Progenitor cell of endocrine pancreas (in vitro differentiated cells): ENCODE results near the gene GTPBP6. TPM values are rescaled to one million over a fixed set of nuclear protein-coding genes. Genes with fewer than 3 reads are reported as not detected.
"Not testable (repeated sequence)": the region's sequence is repeated elsewhere in the genome, so short reads cannot be mapped to it uniquely, and the experiment has no call there.

ENCODE experiments used
- DNase-seq: peaks from one replicate; pipeline ENCODE4 v3.0.0; 2021; ENCODE audit warnings: low spot score; ENCODE audit not compliant: unreplicated experiment
- H3K27ac Mint-ChIP-seq: 2 replicates; pipeline ENCODE4 v1.8.0; 2021; ENCODE audit warnings: mild to moderate bottlenecking, moderate library complexity, mixed read lengths
- H3K27me3 Mint-ChIP-seq: 2 replicates; pipeline ENCODE4 v1.8.0; 2021; ENCODE audit warnings: mixed read lengths
- H3K36me3 Mint-ChIP-seq: 2 replicates; pipeline ENCODE4 v1.8.0; 2022; ENCODE audit warnings: mixed read lengths; ENCODE audit not compliant: insufficient read depth
- H3K4me1 Mint-ChIP-seq: 2 replicates; pipeline ENCODE4 v1.8.0; 2021; ENCODE audit warnings: low read depth, mixed read lengths
- H3K4me3 Mint-ChIP-seq: 2 replicates; pipeline ENCODE4 v1.8.0; 2021; ENCODE audit warnings: low read depth, mild to moderate bottlenecking, moderate library complexity, mixed read lengths
- H3K9me3 Mint-ChIP-seq: 2 replicates; pipeline ENCODE4 v1.8.0; 2021; ENCODE audit warnings: low read depth, mixed read lengths
- CTCF ChIP-seq: fragments of 200-600 bp; sonication (generic); IDR thresholded peaks from one replicate; pipeline ENCODE4 v1.5.0; 2021; ENCODE audit warnings: antibody characterized with exemption, mild to moderate bottlenecking; ENCODE audit not compliant: unreplicated experiment
- total RNA-seq: library from RNA; stranded (reverse); gene quantifications from 2 replicates; pipeline ENCODE4 v1.2.1, GENCODE V29; 2021

Gene GTPBP6
- total RNA-seq, 1 donor from 2014 or later: 72.7 TPM

GRCh38 chrX:353566-354535 is 35.3 kb upstream of the GTPBP6 start:
- peaks cover 34% of the 10 kb centered on the region for H3K36me3 Mint-ChIP-seq

DNA sequence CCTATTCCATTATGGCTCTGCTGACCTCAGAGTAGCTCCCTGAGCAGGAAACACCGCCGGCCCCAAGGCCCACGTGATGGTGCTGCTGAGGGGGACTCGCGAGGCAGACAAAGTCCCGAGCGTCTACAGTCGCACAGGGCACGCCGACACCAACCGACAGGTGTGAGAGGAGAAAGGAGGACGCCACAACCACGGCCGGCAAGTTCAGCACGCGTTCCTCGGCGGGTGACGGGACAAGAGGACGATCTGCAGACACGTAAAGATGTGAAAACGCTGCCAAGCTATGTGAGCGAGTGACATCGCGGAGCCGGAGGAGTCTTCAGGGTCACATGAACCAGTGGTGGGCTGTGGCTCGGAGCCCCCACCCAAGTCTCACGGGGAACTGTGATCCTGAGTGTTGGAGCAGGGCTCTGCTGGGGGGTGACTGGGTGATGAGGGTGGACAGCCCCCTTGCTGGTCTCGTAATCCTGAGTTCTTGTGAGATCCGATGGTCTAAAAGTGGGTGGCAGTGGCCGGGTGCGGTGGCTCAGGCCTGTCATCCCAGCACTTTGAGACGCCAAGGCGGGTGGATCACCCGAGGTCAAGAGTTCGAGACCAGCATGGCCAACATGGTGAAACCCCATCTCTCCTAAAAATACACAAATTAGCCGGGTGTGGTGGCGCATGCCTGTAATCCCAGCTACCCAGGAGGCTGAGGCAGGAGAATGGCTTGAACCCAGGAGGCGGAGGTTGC is 34.2 kb upstream of the GTPBP6 start:
- no peak for DNase-seq
- H3K27ac Mint-ChIP-seq: peak overlapping the region; percentile 85
- H3K36me3 Mint-ChIP-seq: peaks cover 38% of the 10 kb centered on the region
- H3K4me3 Mint-ChIP-seq: no peak overlapping the region
- no peak for TF ChIP-seq CTCF
- H3K27me3 Mint-ChIP-seq: no peaks in the 10 kb centered on the region
- H3K4me1 Mint-ChIP-seq: peaks cover 4% of the 10 kb centered on the region
- peaks cover 3% of the 10 kb centered on the region for H3K9me3 Mint-ChIP-seq

More at GRCh38 chrX:353566-354535, 35.3 kb upstream of the GTPBP6 start:
- no peak overlapping the region for H3K27ac Mint-ChIP-seq
- no peak for TF ChIP-seq CTCF
- DNase-seq: no peak
- H3K4me3 Mint-ChIP-seq: no peak overlapping the region
- H3K4me1 Mint-ChIP-seq: no peaks in the 10 kb centered on the region
- no peaks in the 10 kb centered on the region for H3K9me3 Mint-ChIP-seq
- H3K27me3 Mint-ChIP-seq: no peaks in the 10 kb centered on the region

DNA sequence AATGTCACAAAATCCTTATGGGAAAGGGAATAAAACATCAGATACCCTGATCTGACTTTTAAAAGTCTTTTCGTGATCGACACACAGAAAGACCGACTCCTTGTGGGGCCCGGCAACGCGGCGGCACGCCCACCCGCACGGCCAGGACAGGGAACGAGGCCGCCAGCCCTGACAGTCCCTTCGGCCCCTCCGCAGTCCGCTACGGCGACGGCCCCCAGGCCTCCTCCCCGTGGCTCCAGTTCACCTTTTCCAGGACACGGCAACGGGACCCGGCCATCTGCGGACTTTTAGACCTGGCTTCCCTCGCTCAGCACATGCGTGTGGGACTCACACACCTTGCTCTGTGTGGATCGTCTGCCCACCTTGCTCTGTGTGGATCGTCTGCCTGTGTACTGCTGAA is 33.6 kb upstream of the GTPBP6 start:
- Mint-ChIP-seq H3K4me3 (no peak overlapping the region), H3K4me1 (peaks cover 4% of the 10 kb centered on the region), H3K27me3 (no peaks in the 10 kb centered on the region), H3K9me3 (peaks cover 3% of the 10 kb centered on the region), H3K27ac (no peak overlapping the region), H3K36me3 (peaks cover 33% of the 10 kb centered on the region)
- no peak for TF ChIP-seq CTCF
- no peak for DNase-seq

DNA sequence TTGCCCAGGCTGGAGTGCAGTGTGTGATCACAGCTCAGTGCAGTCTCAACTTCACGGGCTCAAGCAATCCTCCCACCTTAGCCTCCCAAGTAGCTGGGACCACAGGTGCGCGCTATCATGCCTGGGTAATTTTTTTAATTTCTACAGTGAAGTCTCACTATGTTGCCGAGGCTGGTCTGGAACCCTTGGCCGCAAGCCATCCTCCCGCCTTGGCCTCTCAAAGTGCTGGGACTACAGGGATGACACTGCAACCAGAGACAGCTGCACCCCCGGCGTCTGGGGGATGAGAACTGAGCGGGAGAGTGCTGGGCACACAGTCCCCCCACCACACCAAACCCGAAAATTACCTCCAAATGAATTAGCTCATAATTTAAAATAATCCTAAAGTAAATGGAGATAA is 33.1 kb upstream of the GTPBP6 start:
- TF ChIP-seq CTCF: no peak
- Mint-ChIP-seq H3K4me3 (no peak overlapping the region), H3K4me1 (peaks cover 4% of the 10 kb centered on the region), H3K9me3 (peaks cover 3% of the 10 kb centered on the region), H3K27ac (no peak overlapping the region), H3K27me3 (no peaks in the 10 kb centered on the region), H3K36me3 (peaks cover 33% of the 10 kb centered on the region)
- DNase-seq: no peak

- not testable (repeated sequence) for H3K9me3 Mint-ChIP-seq, DNase-seq, H3K27me3 Mint-ChIP-seq, H3K27ac Mint-ChIP-seq, H3K4me3 Mint-ChIP-seq, H3K4me1 Mint-ChIP-seq
- peaks cover 32% of the 10 kb centered on the region for H3K36me3 Mint-ChIP-seq
These were observed 32.7 kb upstream of the GTPBP6 start for GRCh38 chrX:351324-351641.
